DND-41 (cell line): ENCODE measurements around the gene NRROS.

Experiments
- EZH2 ChIP-seq: IDR thresholded peaks from 3 replicates; pipeline ENCODE4 v1.6.1; 2012; ENCODE audit warnings: borderline replicate concordance, low read depth, mild to moderate bottlenecking, moderate library complexity, low read length, inconsistent platforms; ENCODE audit not compliant: severe bottlenecking
- TF ChIP-seq, protein P1 (sequence below): IDR thresholded peaks from 2 replicates; pipeline ENCODE4 v1.5.1; 2012; ENCODE audit warnings: borderline replicate concordance, low read length, moderate library complexity, mild to moderate bottlenecking; ENCODE audit not compliant: poor library complexity, severe bottlenecking; ENCODE audit errors: extremely low read depth

DNA sequence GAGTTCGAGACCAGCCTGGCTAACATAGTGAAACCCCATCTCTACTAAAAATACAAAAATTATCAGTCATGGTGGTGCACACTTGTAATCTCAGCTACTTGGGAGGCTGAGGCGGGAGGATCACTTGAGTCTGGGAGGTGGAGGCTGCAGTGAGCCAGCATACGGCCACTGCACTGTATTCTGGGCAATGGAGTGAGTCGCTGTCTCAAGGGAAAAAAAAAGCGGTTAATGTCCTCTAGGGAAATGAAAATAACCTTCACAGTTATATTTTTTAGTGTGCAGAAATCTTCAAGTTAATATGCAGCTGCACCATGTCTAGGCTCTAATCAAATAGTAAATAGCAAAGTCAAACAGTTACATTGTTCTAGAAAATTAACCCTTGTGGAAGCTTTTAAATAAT, 57.8 kb downstream of the NRROS start:
- TF ChIP-seq, protein P1, sequence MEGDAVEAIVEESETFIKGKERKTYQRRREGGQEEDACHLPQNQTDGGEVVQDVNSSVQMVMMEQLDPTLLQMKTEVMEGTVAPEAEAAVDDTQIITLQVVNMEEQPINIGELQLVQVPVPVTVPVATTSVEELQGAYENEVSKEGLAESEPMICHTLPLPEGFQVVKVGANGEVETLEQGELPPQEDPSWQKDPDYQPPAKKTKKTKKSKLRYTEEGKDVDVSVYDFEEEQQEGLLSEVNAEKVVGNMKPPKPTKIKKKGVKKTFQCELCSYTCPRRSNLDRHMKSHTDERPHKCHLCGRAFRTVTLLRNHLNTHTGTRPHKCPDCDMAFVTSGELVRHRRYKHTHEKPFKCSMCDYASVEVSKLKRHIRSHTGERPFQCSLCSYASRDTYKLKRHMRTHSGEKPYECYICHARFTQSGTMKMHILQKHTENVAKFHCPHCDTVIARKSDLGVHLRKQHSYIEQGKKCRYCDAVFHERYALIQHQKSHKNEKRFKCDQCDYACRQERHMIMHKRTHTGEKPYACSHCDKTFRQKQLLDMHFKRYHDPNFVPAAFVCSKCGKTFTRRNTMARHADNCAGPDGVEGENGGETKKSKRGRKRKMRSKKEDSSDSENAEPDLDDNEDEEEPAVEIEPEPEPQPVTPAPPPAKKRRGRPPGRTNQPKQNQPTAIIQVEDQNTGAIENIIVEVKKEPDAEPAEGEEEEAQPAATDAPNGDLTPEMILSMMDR, result no peak
- no peak for TF ChIP-seq EZH2
